Neural progenitor cell (in vitro differentiated cells): ENCODE measurements around the gene RAVER1.

Source experiments
- CTCF ChIP-seq: fragments of 200-600 bp; sonication (generic); IDR thresholded peaks from 2 replicates; pipeline ENCODE4 v1.5.1; 2017; ENCODE audit warnings: antibody characterized with exemption, mild to moderate bottlenecking
- EZH2 ChIP-seq: fragments of 200-600 bp; sonication (generic); IDR thresholded peaks from 2 replicates; pipeline ENCODE4 v1.6.1; 2017; ENCODE audit warnings: antibody characterized with exemption, mild to moderate bottlenecking, moderate library complexity

GRCh38 chr19:10315335-10316214, 17.8 kb downstream of the RAVER1 start, which contains the start of gene FDX2:
- TF ChIP-seq CTCF (no peak), EZH2 (no peak)
